ENCODE data around the gene DHX30.
A peak's percentile ranks its signal among the peaks of the same experiment; 100 is the strongest.

Gene DHX30

GRCh38 chr3:47791193-47791855, 11.6 kb upstream of the DHX30 start:
- DNase-seq (ENCODE audit: low read depth, low spot score): no peak
- in situ Hi-C loops (cut with HindIII; ENCODE audit: low sequenced_read_pairs): no loop called here
- TF ChIP-seq, protein P1, sequence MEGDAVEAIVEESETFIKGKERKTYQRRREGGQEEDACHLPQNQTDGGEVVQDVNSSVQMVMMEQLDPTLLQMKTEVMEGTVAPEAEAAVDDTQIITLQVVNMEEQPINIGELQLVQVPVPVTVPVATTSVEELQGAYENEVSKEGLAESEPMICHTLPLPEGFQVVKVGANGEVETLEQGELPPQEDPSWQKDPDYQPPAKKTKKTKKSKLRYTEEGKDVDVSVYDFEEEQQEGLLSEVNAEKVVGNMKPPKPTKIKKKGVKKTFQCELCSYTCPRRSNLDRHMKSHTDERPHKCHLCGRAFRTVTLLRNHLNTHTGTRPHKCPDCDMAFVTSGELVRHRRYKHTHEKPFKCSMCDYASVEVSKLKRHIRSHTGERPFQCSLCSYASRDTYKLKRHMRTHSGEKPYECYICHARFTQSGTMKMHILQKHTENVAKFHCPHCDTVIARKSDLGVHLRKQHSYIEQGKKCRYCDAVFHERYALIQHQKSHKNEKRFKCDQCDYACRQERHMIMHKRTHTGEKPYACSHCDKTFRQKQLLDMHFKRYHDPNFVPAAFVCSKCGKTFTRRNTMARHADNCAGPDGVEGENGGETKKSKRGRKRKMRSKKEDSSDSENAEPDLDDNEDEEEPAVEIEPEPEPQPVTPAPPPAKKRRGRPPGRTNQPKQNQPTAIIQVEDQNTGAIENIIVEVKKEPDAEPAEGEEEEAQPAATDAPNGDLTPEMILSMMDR (IDR thresholded peaks at IDR 0.05; ENCODE audit: low read depth, low read length): no peak

GRCh38 chr3:47792699-47793098, 10.2 kb upstream of the DHX30 start:
- no peak for DNase-seq (ENCODE audit: low read depth, low spot score)
- TF ChIP-seq, protein P1 (IDR thresholded peaks at IDR 0.05; ENCODE audit: low read depth, low read length): no peak
- no peak overlapping the region for H3K4me3 ChIP-seq (ENCODE audit: low read depth, low read length)
- in situ Hi-C loops (cut with HindIII; ENCODE audit: low sequenced_read_pairs): no loop called here

More at GRCh38 chr3:47791193-47791855, 11.6 kb upstream of the DHX30 start:
- no peak overlapping the region for H3K4me3 ChIP-seq (ENCODE audit: low read depth, low read length)

DNA sequence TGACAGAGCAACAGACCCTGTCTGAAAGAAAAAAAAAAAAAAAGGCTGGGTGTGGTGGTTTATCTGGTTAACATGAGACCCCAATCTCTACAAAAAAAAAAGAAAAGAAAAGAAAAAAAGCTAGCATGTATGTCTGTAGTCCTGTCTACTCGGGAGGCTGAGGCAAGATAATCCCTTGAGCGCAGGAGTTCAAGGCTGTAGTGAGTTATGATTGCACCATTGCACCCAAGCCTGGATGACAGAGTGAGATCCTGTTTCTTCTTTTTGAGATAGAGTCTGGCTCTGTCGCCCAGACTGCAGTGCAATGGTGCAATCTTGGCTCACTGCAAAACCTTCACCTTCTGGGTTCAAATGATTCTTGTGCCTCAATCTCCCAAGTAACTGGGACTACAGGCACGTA, 8.4 kb upstream of the DHX30 start:
- no peak overlapping the region for H3K4me3 ChIP-seq (ENCODE audit: low read depth, low read length)
- in situ Hi-C loops (cut with HindIII; ENCODE audit: low sequenced_read_pairs): no loop called here
- TF ChIP-seq, protein P1 (IDR thresholded peaks at IDR 0.05; ENCODE audit: low read depth, low read length): no peak
- no peak for DNase-seq (ENCODE audit: low read depth, low spot score)

DNA sequence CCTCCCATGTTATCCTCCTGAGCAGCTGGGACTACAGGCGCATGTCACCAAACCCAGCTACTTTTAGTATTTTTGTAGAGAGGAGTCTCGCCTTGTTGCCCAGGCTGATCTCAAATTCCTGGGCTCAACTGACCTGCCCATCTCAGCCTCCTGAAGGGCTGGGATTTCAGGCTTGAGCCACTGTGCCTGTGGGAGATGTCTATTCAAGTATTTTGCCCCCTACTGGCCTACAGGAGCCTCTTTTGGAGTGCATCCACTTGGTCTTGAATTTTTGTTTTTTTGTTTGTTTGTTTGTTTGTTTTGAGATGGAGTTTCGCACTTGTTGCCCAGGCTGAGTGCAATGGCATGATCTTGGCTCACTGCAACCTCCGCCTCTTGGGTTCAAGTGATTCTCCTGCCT, 3.2 kb upstream of the DHX30 start:
- DNase-seq (ENCODE audit: low read depth, low spot score): no peak
- TF ChIP-seq, protein P1 (IDR thresholded peaks at IDR 0.05; ENCODE audit: low read depth, low read length): peak; percentile 35
- in situ Hi-C loops (cut with HindIII; ENCODE audit: low sequenced_read_pairs): no loop called here
- no peak overlapping the region for H3K4me3 ChIP-seq (ENCODE audit: low read depth, low read length)

DNA sequence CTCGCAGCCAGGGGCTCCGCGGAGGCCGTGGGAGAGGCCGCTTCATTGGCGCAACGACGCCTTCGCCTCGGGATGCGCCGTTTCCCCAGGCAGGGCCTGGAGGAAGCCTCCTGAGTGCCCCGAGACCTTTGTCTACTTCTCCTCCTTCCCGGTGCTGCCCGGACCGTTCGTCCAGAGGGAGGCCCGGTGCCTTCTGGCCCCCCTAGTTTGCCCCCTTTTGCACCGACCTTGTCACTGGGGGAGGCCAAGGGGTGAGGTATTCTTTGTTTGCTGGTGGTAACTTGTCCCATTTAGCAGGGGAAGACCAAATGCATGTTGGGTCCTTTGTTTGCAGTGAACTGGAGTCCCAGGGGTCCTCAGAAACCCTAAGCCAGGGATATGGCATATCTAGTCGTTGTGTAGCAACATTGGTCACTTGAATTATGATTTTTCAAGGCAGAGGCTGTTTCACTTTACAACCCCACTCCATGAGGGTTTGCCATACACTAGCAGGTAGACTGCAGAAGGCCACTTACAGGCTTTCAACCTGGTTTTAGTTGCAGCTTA, 615 bp downstream of the DHX30 start:
- no peak for DNase-seq (ENCODE audit: low read depth, low spot score)
- in situ Hi-C loops (cut with HindIII; ENCODE audit: low sequenced_read_pairs): no loop called here
- peak overlapping the region; percentile 83 for H3K4me3 ChIP-seq (ENCODE audit: low read depth, low read length)

GRCh38 chr3:47804577-47804976, 1.6 kb downstream of the DHX30 start:
- in situ Hi-C loops (cut with HindIII; ENCODE audit: low sequenced_read_pairs): no loop called here

More for the DNA sequence above, 615 bp downstream of the DHX30 start:
- TF ChIP-seq, protein P1 (IDR thresholded peaks at IDR 0.05; ENCODE audit: low read depth, low read length): no peak

More at GRCh38 chr3:47804577-47804976, 1.6 kb downstream of the DHX30 start:
- TF ChIP-seq, protein P1 (IDR thresholded peaks at IDR 0.05; ENCODE audit: low read depth, low read length): no peak
- no peak for DNase-seq (ENCODE audit: low read depth, low spot score)
- no peak overlapping the region for H3K4me3 ChIP-seq (ENCODE audit: low read depth, low read length)
